Stimulated activated CD8-positive, alpha-beta memory T cell treated with anti-CD3 and anti-CD28 coated beads, Interleukin-12 subunit alpha, Interleukin-12 subunit beta, amount 100 ng/mL, for 4 hours (primary cell): Measurements from ENCODE around the gene GNLY.

ENCODE experiments used
- DNase-seq: peaks from one replicate; pipeline ENCODE4 v3.0.0-alpha.2; 2020; ENCODE audit warnings: low read depth

GNLY gene

DNA sequence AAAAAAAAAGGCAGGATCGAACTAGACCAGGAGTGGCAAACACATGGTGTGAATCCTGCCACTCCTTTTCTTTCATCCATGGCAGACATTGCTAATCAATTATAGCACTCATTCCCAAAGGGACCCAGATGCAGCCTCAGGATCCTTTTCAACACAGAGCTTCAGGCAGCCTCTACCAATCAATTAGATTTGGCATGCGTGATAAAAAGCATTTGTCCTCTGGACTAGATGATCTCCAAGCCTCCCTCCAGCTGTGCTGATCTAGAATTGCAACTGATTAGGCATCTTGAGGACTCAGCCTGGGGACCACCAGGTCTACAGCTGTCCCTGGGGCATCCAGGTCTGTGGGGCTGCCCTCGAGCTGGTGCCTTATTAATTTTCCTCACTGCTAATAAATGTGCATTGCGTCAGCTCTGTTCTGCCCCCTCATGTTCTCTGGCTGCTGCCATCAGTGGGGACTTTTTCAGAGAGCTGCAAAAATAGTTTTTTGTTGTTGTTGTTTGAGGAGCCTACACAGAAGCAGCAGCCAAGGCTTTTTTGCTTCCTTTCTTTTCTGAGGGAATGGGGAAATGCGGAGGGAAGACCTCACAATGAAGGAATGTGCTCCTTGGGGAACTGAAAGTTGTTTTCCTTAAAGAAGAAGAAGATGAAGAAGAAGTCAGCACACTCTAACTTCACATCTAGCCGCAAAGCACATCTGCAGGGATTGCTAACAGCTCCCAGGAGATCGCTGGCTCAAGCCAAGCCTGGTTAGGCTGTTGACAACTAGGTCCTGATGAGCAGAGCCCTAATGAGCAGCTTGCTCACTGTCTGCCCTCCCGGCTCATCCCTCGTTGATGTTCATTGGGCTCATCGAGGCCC is 50.8 kb downstream of the GNLY start:
- DNase-seq = no peak

DNA sequence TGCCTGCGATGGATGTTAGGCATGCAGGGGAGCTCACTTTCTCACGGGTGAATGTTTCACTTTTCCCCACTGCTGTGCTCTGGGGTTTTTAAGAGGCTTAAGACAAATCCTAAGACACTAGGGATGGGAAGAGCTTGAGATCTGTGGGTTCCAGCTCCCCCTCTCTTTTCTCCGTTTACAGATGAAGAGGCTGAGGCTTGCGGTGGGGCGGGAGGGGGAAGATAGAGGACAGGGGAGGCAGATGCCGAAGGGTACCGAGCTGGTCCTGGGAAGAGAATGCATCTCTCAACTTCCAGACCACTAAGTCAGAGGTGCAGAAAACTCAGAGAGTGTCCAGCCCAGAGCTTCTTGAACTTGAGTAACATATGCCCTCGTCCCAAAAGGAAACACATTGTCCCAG is 51.5 kb downstream of the GNLY start:
- DNase-seq = no peak

DNA sequence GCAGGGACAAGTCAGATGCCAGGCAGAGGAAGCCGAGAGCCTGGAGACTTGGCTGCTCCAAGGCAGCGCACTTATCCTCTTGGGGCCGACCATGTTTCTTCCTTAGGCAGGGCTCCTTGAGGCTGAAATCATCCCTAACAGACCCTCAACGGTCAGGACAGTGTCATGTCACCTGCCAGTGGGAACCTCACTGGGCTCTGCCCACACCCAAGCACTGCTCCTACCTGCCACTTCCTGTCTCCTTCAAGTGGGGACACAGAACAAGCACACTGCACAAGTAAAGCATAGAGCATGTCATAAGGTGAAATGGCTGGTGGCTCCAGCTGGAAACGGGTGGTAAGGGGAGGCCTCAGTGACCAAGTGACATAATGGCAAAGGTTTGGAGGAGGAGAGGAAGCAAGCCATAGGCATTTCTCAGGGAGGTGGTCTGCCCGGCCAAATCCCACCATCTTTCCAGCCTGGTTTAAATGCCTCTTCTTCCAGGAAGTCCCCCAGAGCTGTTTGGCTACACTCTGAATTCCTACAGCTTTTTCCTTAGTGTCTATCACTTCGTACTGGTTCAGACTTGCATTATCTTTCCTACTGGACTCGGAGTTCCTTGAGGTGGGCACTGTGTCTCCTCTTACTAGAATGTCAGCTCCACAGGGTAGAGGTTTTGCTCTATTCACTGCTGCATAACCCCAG is 52.3 kb downstream of the GNLY start:
- no peak for DNase-seq

DNA sequence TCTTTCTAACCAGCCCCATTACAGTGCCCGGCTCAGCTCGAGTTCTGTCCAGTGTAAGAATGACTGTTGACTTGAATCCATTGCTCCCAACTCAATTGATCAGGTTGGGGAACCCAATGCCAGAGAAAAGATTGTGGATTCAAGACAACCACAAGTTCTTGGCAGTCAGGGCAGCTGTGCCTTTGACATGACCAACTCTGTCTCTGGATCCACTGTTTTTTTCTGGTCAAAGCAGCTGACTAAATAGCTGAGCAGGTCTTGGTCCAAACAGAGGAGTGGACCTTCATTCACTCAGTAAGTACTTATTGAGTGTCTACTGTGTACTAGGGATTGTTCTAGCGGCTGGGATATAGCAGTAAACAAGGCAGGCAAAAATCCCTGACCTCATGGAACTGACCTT is 53.3 kb downstream of the GNLY start:
- DNase-seq = no peak

DNA sequence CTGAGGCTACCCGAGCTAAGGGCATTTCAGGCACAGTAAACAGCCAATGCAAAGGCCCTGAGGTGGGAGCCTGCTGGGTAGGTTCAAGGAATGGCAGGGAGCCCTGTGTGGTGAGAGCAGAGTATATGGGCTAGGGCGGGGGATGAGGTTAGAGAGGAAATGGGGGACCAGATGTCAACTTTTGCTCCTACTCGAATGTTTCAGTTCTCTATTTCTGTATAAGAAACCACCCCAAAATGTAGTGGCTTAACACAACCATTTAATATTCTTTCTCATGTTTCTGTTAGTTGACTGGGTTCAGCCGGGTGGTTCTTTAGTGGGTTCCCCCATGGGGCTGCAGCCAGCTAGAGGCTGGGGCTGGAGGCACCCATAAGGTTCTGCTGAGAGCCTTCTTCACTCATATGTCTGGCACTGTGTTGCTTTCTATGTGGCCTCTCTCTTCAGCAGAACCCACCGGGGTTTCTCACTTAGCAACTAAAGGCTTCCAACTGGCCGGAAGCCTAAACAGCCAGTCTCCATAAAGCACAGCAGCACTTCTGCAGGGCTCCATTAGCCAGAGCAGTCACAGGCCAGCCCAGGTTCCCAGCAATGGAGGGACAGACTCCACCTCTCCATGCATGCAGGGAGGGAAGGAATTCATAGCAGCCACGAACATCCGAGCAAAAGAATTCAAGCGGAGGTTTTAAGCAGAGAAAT is 54.0 kb downstream of the GNLY start:
- DNase-seq = no peak
